C4-2B (cell line): ENCODE results near the gene LRRC2.
"Not testable (repeated sequence)": the region's sequence is repeated elsewhere in the genome, so short reads cannot be mapped to it uniquely, and the experiment has no call there.

ENCODE experiments used
- H3K27ac ChIP-seq: fragments of 450-650 bp; 2 replicates; pipeline ENCODE4 v1.5.1; 2017
- ZFX ChIP-seq: fragments of 450-650 bp; IDR thresholded peaks from 2 replicates; pipeline ENCODE4 v1.6.1; 2017
- TF ChIP-seq, protein P1 (sequence below): fragments of 450-650 bp; conservative IDR thresholded peaks from 2 replicates; pipeline ENCODE4 v1.5.1; 2017; ENCODE audit warnings: mild to moderate bottlenecking

The LRRC2 gene

DNA sequence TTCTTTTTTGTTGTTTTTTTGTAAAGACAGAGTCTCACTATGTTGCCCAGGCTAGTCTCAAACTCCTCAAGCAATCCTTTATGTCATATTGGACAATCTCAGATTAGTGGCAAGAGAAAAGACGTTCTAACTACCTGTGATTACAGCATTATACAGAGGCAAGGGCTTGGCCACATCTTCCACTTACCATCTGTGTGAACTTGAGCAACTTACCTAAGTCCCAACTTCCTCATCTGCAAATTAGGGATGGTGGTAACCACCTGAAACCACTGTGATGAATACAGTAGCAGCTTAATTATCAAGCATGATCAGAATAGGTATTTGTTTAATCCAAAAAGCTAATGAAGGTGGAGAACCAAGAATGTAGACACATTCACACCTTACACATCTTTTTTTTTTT, 16.1 kb downstream of the LRRC2 start:
- H3K27ac ChIP-seq: no peak overlapping the region

DNA sequence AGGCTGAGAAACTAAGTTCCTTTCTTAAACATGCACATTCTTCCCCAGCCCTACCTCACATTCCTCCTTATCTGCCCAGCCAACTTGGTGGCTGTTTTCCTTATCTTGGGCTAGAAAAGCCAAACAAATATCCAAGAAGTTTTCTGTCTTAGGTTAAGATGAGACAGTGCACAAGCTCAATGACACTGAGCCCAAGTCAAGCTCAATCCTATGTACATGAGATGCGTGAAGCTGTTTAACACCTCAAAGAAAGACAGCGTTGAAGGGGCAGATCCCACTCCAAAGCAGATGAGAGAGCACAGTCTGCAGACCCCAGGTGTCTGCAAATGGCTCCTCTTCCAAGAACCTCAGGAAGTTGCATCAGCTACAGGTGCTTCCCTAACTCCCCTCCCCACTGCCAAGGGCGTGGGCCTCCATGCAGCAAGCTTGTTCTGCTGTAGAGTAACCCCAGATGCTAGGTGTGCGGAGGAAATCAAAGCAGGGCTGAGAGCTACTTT, 16.6 kb downstream of the LRRC2 start:
- H3K27ac ChIP-seq: no peak overlapping the region
- TF ChIP-seq, protein P1, sequence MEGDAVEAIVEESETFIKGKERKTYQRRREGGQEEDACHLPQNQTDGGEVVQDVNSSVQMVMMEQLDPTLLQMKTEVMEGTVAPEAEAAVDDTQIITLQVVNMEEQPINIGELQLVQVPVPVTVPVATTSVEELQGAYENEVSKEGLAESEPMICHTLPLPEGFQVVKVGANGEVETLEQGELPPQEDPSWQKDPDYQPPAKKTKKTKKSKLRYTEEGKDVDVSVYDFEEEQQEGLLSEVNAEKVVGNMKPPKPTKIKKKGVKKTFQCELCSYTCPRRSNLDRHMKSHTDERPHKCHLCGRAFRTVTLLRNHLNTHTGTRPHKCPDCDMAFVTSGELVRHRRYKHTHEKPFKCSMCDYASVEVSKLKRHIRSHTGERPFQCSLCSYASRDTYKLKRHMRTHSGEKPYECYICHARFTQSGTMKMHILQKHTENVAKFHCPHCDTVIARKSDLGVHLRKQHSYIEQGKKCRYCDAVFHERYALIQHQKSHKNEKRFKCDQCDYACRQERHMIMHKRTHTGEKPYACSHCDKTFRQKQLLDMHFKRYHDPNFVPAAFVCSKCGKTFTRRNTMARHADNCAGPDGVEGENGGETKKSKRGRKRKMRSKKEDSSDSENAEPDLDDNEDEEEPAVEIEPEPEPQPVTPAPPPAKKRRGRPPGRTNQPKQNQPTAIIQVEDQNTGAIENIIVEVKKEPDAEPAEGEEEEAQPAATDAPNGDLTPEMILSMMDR: no peak
- TF ChIP-seq ZFX: no peak

More for the DNA sequence above, 16.1 kb downstream of the LRRC2 start:
- TF ChIP-seq, protein P1: no peak
- no peak for TF ChIP-seq ZFX

DNA sequence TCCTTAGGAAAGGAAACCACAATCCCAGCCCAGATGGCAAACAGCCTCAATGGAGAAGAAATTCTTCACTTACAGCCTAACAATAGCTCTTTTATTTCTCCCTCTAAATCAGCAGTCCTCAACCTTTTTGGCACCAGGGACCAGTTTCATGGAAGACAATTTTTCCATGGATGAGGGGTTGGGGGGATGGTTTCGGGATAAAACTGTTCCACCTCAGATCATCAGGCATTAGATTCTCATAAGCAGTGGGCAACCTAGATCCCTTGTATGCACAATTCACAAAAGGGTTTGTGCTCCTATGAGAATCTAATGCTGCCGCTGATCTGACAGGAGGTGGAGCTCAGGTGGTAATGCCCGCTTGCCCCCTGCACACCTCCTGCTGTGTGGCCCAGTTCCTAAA, 17.5 kb downstream of the LRRC2 start:
- not testable (repeated sequence) for H3K27ac ChIP-seq

DNA sequence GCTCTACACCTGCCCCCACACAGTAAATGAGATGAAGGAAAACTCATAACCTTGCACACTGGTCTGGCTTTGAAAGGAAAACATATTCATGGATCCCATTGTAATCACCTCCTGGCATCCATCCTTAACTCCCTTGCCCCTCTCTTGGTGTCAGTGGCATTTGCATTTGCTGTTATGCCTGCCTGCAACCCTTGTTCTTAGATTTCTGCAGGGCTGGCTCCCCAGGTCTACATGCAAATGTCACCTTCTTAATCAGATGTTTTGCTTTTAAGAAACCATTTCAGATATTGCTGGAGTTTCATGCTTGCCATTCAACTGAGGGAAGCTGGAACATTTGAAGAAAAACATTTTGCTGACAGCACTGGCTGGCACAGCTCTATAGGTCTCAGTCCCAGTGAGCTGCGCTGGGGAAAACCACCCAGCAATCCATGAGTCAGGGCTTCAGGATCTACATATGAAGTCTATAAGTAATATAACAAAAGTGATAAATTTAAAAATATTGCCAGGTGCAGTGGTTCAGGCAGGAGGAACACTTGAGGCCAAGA, 19.1 kb downstream of the LRRC2 start:
- H3K27ac ChIP-seq: no peak overlapping the region

DNA sequence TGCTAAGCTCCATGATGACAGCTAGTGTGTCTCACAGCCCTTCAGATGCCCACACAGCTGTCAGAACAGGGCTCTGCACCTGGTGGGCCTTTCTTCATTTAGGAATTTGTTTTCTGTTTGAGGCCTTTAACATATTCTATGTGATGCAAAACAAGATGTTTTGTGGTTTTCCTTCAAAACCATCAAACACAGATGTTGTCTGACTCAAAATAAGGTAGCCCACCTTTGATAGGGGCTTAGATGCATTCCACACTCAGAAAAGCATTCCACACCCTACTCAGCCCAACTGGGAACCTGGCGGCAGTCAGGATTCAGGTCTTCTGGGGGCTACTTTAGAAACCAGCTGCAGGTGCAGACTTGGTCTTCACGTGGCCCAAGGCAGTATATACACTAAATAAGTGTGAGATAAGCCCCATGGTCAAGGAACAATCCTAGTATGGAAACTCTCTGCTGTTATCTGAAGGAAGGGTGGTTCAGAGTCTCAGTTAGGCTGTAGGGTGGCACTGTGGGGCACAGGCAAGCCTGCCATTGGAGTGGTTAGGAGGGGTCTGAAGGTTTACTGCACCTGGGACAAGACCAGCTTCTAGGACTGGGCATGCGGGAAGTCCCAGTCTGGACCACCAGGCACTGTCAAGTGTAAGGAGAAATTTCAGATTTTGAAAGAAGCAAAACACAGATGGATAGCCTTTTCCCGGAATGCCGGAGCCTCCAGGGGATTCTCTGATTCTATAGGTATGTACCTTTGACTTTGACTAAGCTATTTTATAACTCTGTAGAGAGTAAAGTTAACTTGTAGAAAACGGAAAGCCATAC, 20.1 kb downstream of the LRRC2 start:
- no peak overlapping the region for H3K27ac ChIP-seq
- TF ChIP-seq, protein P1: no peak
- TF ChIP-seq ZFX: no peak

More for the DNA sequence above, 19.1 kb downstream of the LRRC2 start:
- TF ChIP-seq ZFX: no peak
- TF ChIP-seq, protein P1: no peak

DNA sequence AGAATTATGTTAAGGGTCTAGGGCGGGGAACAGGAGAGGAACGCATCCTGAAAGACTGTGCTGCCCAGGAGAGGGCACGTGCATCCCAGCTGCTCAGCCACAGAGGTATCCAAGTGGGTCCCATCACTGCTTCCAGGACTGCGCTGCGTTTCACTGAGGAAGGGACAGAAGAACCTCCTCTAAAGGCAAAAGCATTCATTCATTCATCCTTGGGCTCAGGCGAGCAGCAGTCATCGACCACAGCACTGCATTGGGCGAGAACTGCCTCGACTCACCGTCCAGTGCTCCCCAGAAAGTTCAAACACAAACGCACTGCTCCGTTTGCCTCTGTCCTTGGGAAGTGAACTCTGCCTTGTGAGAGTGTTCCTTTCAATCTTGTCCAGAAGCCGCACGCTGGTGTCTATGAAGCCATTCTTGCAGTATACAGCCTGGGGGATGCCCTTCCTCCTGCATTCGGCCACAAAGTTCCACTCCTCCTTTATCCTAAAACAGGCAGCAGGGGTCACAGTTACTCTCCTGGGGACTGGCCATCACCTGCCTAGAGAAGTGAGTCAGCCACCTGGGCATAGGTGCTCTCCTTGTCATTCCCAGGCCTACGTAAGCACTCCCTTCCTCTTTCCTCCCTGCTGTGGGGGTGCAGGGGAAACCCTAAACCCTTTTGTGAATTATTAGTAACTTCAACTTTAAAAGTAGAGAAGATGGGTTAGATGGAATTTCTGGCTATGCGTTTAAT, 21.2 kb downstream of the LRRC2 start:
- TF ChIP-seq ZFX: no peak
- TF ChIP-seq, protein P1: no peak
- no peak overlapping the region for H3K27ac ChIP-seq

DNA sequence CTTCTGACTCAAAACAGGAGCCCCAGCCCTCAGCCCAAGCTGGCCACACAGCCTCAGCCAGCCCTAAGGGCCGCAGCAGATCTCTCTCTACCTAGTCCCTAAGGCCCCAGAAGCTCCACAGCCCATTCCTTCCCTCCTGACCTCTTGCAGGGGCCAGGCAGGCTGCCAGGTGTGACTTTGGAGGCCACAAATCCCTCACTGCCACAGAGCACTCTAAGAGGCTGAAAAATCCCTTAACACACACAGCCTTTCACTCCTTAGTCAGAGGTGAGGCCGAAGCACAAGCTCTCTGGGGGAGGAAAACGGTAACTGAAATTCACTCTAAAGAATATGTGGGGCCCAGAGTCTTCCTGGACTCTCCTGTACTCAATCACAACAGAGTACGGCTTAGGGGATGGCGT, 23.3 kb downstream of the LRRC2 start:
- TF ChIP-seq, protein P1: no peak
- TF ChIP-seq ZFX: no peak
- H3K27ac ChIP-seq: no peak overlapping the region
